GM12892 (cell line): ENCODE data around the gene LRP3.

Source experiments
- POLR2A ChIP-seq: IDR thresholded peaks from 2 replicates; pipeline ENCODE4 v1.6.1; 2011; ENCODE audit warnings: low read depth, low read length, control low read depth
- POLR2AphosphoS5 ChIP-seq: IDR thresholded peaks from 2 replicates; pipeline ENCODE4 v1.6.1; 2011; ENCODE audit warnings: low read depth, low read length, control low read depth

DNA sequence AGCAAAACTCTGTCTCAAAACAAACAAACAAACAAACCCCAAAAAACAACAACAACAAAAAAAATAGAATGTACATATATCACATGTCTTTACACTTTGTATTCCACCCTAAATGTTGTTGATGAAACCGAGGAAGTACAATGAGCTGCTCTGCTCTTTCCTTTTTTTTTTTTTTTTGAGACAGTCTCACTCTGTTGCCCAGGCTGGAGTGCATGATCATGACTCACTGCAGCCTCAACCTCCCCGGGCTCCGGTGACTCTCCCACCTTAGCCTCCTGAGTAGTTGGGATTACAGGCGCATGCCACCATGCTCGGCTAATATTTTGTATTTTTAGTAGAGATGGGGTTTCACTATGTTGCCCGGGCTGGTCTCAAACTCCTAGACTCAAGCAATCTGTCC, 30.6 kb upstream of the LRP3 start:
- TF ChIP-seq POLR2AphosphoS5 (no peak), POLR2A (no peak)
